GM23248 (cell line): ENCODE data around the gene JDP2.
"Not testable (repeated sequence)": the region's sequence is repeated elsewhere in the genome, so short reads cannot be mapped to it uniquely, and the experiment has no call there.

ENCODE experiments used
- EZH2 ChIP-seq: fragments of 200-600 bp; sonication (generic); IDR thresholded peaks from 2 replicates; pipeline ENCODE4 v1.6.1; 2018; ENCODE audit warnings: antibody characterized with exemption, mild to moderate bottlenecking; ENCODE audit not compliant: insufficient read depth, poor library complexity, severe bottlenecking
- EZH2phosphoT487 ChIP-seq: fragments of 200-600 bp; sonication (generic); IDR thresholded peaks from 2 replicates; pipeline ENCODE4 v1.6.1; 2018; ENCODE audit warnings: antibody characterized with exemption, moderate library complexity, mild to moderate bottlenecking, low read depth; ENCODE audit not compliant: insufficient read depth

- TF ChIP-seq EZH2, EZH2phosphoT487: not testable (repeated sequence)
Observed at GRCh38 chr14:75474127-75474526, 46.3 kb downstream of the JDP2 start.
